ENCODE data around the gene PXDC1.

Gene PXDC1, protein sequence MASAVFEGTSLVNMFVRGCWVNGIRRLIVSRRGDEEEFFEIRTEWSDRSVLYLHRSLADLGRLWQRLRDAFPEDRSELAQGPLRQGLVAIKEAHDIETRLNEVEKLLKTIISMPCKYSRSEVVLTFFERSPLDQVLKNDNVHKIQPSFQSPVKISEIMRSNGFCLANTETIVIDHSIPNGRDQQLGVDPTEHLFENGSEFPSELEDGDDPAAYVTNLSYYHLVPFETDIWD

DNA sequence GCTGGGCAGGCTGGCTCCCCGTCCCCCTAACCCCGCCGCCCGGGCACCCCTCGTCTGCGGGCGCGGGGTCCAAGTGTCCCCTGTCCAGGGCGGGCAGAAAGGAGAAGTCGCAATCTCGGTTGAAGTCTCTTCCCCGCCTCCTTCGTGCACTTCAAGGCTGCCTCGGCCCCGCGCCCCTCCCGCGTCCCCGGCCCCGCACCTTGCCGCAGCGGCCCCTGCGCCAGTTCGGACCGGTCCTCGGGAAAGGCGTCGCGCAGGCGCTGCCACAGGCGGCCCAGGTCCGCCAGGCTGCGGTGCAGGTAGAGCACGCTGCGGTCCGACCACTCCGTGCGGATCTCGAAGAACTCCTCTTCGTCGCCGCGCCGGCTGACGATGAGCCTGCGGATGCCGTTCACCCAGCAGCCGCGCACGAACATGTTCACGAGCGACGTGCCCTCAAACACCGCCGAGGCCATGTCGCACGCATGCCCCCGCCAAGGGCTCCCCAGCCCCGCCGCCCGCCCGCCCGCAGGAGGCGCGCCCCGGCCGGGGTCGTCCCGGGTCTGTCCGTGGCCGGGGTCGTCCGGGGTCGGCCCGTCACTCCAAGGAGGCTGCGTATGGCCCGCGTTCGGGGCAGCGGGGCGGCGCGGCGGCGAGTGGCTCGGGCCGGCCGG lies at the start of gene PXDC1:
Gene PXDC1 (minus strand): TSS at position 637 of the 653 bp plus-strand sequence. CDS start 182 bp downstream, at position 455.
- DNase-seq (ENCODE audit: low spot score) = no peak

DNA sequence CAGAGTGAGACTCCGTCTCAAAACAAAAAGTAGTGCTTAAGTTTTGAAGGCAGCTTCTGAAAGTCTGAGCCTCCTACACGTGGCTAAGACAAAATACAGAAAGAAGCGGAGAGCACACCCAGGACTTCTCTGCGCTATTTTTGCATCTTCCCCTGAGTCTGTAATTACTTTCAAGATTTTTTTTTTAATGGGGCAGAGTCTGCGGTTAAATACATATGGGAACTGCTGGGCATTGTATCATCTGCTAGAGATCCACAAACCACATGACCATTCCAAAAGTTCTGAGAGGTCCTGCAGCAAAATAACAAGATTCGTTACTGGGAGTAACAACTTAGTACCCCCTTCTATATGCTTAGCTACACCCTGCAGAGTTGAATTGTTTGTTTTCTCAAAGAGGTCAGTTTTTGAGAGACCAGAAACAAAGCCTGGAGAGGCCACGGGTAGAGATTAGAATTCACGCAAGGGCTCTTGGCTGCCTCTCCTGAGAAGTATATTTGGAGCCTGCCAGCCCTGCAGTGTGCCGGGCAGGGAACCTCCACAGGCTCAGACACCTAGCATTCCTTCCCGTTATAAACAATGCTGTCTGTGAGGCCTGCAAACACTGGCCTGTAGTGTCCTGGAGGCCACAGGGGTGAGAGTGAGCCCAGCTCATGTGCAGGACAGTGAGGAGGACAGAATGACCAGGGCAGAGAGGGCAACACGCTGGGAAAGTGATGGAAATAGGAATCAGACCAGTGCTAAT lies 49.5 kb upstream of the PXDC1 start:
- DNase-seq (ENCODE audit: low spot score) = no peak

DNA sequence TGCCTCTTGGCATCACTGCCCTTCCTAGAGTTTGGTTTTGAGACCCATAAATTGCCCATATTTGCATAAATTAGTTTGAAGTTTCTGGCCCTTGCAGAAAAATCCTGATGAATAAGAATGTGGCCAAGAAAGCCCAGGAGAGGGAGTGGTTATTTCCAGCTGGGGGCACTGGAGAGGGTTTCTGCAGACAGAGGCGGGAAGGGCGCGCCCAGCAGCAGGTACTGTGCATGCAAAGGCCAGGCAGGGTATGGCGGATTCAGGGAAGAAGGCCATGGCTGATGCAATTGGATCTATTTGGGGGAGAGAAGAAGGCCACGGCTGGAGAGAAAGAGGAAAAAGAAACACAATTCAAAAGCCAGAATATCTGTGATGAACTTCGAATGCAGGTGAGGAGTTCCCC lies 48.2 kb upstream of the PXDC1 start:
- DNase-seq (ENCODE audit: low spot score) = no peak

DNA sequence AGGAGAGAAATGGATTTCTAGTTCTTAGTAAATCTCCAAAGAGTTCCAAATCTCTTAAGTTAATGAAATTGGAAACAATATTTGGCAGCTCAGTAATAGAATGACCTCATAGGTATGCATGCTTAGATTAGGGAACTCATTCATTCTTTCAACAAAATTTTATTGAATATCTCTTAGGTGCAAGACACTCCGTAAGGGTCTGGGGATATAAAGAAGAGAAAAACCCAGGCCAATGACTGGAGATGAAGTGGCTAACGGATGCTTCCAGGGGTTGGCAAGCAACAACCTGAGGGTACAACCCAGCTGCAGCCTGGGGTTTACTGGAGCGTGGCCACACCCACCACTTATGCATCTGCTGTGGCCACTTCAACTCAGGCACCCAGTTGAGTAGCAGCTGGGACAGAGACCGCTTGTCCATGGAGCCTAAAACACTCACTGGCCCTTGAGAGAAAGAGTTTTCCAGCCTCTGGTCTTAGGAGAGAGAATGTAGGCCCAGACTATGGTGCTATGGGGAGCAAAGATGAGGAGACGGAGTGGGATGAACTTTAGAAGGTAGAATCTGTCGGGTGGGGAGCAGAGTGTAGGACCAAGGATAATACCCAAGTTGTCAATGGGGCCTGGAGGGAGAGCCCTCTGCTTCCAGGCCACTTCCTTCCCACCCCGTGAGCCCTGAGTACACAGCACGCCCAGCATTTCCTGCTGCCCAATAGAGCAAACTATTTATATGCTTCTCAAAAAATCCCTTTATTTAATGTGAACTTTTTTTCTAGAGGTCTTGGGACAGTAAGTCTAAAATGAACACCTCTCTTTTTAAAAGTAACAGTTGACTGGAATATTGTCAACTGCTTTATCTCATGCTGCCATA lies 46.8 kb upstream of the PXDC1 start:
- no peak for DNase-seq (ENCODE audit: low spot score)

DNA sequence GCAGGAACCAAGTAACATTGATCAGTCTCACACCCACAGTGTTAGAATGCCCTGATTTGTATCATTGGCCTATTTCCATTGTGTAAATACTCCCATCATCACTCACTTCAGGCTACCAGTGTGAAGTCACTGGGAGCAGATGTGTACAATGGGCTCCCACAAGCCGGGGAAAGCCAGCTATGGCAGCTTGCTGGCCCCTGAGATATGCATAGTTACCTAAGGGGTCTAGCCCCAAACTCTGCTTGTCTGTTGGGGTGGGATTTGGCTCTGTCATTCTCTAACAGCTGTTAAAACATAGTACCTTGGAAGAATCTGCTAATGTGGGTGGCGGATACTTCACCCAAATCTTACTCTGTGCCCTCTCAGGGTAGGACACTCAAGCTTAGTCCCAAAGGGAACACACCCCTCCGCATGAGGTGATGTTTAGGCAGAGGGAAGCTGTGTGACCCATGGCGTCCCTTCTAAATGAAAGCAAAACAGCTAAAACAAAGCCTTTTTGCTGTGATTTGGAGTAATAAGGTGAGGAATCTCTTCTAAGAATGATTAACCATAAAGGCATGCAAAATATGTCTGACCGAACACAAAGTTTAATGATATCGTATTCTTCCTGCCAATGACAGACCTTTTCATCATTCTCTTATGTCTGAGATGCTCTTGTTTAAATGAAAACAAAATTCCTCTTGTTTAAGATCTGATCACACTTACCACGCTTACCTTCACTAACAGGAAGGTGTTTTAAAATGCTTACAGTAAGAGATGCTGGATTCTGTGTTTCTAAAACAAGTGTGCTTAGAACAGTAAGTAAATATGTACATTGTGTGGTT lies 45.9 kb upstream of the PXDC1 start:
- peak; percentile 52 for DNase-seq (ENCODE audit: low spot score)

DNA sequence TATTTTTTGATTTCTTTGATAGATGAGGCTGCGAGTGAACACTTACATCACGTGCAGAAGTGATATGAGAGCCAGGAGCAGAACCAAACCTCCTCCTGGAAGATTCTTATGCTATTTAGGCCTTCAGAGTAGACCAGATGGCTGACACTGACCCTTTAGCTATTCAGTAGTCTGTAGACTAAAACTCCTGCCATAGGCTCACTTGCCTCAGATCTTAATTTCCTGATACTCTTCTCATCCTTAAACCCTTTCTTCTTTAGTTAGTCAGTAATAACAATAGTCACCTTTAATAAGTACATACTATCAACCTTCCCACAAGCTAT lies 45.2 kb upstream of the PXDC1 start:
- DNase-seq (ENCODE audit: low spot score) = no peak

DNA sequence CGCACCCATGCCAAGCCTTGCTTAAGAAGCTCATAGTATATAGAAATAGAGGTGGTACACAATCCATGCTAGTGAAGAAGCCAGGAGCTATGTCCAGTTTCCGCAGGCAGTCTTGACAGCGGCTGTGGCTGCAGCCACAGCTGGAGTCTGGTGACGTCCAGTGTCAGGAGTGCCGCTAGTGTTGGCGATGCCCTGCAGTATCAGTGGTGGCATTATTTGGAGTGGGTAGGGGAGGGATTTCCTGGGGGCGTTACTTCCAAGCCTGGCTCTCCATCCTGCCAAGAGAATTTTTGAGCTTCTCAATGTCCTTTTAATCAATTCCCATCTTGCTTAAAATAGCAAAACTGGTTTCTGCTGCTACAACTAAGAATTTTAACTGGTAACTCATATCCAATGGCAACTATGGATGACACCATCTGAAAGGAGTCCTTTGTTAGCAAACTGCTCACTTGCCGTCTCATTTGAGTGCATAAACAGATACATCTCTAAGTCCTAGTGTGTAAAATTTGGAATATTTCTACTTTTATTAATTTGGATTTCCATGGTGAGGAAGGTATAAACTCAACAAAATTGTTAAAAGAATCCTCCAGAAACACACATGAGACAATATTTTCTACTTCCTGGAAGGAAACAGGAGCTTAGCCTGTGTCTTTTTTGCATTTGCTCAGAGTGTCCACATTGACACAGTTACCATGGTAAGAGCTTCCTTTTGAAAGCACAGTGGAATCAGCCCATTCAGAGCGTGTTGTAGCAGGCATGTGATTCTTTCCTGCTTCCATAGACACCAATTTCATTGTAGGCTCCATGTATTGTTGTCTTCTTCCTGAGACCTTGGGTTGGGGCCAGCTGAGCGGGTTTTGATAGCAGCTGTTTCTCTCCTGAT lies 44.6 kb upstream of the PXDC1 start:
- no peak for DNase-seq (ENCODE audit: low spot score)

DNA sequence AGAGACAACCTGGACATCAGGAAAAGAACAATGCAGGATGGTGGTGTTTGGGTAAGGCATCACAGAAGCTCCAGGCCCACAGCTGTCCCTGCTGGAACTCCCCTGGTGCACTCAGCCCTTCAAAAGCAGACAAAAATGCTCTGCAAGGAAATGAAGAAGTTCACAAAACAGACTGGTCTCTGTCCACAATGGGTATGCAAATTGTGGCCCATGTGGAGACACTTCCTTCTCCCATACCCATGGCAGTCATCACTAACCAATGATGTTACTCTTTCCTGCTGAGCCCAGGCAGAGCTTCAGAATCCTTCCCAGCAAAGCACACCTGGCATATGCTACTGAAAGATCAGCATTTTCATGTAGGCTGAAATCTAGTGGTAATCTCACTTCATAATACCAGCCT lies 42.6 kb upstream of the PXDC1 start:
- no peak for DNase-seq (ENCODE audit: low spot score)

DNA sequence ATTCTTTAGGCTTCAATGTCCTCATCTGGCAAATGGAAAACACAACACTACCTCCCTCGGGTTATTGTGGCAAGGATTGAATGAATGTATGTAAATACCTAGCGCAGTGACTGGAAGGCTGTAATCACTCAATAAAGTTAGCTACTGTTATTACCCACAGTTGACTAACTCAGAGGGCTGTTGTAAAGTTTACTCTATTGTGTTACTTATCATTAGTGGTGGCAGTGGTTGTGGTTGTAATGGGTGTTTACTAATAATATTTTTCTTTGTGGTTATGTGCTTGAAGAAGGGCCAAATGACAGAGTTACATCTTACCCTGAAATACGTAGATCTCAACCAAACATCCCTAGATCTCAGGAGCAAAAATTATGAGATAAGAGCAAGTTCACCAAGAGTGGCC lies 42.0 kb upstream of the PXDC1 start:
- no peak for DNase-seq (ENCODE audit: low spot score)

DNA sequence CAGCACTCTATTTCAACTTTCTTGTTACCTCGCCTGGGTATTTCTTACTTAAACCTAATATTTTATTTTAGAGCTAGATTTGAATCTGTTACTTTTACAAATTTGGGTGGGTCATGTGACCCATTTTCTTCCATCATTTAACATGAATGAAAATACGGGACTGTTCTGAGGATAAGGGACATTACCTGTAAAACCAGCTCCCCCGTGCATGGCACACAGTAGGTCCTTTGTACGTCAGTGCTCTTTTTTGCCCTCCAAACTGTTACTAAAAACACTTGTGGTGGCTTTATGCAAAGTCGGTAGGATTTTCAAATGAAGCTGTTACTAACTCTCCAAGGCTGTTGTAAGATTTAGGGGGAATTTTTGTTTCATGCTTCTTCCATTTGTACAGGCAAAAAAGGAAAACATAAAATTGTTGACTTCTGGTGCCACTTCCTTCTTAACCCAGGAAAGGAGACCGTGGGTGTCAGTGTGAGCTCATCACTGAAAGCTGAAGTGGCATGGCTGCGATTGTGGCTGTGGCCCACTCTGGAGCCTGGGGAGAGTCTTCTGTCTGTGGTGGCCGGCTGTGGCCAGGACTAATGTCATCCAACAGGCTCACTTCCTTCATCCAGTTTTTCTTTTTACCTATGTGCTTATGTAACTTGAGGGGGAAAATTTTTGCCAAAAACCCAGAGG lies 40.2 kb upstream of the PXDC1 start:
- DNase-seq (ENCODE audit: low spot score) = no peak

DNA sequence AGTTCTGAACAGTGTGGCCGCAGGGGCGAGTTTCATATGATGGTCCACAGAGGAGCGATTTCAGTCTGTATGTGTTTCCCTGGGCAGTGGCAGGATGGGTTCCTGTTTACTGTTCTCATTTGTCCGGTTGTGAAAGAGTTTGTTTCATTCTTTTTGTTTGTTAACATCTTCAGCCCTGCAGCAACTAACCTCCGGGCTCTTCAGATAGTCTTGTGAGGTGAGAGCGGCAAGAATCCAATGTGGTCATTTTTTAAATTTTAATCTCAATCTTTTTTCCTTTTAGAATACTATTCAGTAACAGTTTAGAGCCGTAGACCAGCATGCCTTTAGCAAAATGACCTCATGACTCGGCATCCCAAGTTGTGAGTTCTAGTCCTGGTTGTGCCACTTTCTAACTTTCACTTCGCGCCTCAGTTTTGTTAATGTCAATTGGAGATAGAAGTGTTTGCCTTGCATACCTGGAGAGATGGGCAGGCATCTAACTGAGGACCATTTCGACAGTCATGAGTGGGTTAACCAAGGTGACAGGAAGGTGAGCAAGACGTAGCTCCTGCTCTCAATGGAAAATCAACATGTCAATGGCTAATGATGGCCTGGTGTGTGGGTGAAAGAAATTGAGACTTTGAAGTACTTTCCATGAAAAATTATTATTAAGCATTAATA lies 38.5 kb upstream of the PXDC1 start:
- DNase-seq (ENCODE audit: low spot score) = no peak

DNA sequence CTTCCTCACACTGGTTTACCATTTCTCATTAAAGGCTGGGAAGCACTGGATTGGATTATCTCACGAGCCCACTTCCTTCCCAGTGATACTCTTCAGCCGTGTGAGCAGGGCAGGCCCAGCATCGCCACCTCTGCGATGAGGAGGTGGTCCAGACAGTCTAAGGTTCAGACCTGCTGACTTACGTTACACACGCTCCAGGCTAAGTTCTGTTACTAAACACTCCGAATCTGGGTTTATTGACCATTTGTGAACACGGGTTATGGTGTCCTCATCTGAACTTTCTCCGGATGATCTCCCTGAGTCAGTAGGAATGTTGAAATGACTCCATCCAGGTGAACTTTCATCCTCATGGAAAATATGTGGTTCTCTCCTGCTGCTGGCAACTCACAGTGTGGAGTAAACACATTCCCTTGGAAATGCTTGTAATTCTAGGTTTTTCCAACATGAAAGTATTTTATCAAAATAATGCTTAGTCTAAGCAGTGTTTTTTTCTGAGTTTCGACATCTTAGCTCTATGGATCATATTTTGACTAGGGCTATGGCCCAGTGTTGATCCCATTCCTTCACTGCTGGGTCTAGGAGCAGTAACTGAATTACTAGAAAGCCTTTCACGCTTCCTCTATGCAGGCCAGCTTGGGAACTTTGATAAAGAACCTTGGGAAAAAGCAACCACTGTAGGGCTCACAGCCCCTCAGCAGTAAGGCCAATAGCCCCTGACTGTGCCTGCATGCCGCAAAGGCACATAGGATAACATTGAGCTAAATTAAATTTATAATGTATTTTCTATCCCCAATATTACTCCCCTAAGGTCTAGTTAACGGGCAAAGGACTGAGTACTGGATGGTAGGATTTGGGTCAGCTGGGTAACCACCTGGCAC lies 37.7 kb upstream of the PXDC1 start:
- DNase-seq (ENCODE audit: low spot score) = no peak

DNA sequence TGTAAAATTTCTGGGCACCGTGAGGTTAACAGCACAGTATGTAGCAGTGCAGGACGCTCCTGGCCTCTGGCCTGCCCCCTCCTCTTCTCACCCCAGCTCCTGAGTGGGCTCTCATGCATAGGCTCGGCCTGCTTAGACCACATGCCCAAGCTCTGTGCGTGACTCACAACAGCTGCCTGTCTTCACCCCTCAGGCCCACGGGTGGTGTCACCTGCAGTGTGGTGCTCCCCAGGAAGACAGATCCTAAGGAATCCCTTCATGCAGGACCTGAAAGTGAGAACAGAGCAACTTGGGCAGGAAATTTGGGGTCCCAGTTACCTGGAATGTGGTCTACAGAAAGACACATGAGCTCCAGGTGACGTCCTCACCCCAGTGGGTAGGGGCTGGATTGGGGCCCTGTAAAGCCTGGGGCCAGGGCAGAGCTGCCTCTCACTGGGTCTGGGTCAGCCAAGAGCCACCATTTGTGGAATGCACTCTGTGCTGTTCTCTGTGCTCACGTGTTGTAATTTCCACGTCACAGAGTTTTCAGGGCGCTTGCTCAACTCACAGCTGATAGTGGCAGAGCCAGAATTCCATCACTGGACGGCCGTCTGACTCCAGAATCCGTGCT lies 37.0 kb upstream of the PXDC1 start:
- DNase-seq (ENCODE audit: low spot score) = no peak

DNA sequence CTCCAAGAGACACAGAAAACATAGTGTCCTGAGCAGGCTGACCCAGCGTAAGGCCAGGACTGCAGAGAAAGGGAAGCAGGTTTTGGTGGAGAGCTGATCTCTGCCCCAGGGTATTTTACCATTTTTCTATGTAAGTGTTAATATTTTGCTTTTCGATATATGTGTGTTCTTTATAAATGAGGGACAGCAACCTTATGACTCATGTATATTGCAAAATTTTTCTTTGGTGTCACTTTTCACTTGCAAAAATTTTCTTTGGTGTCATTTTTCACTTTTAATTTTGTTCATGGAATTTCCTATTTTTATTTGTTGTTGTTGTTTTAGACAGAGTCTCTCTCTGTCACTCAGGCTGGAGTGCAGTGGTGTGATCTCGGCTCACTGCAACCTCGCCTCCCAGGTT lies 34.6 kb upstream of the PXDC1 start:
- no peak for DNase-seq (ENCODE audit: low spot score)

DNA sequence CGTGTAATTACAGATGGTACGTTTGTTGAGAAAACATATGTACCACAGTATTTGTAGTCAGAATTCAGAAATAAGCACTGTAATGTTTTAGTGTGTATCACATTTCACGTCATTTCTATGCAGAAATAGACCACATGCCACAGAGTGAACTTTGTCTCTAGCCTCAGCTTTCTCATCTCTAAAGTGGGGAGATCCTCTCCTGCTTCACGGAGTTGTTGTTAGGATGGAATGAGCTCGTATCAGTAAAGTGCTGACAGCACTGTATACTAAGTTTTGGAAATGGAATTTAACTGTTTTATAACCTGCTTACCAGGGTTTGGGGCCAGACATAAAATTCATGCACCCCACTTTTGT lies 34.2 kb upstream of the PXDC1 start:
- no peak for DNase-seq (ENCODE audit: low spot score)

DNA sequence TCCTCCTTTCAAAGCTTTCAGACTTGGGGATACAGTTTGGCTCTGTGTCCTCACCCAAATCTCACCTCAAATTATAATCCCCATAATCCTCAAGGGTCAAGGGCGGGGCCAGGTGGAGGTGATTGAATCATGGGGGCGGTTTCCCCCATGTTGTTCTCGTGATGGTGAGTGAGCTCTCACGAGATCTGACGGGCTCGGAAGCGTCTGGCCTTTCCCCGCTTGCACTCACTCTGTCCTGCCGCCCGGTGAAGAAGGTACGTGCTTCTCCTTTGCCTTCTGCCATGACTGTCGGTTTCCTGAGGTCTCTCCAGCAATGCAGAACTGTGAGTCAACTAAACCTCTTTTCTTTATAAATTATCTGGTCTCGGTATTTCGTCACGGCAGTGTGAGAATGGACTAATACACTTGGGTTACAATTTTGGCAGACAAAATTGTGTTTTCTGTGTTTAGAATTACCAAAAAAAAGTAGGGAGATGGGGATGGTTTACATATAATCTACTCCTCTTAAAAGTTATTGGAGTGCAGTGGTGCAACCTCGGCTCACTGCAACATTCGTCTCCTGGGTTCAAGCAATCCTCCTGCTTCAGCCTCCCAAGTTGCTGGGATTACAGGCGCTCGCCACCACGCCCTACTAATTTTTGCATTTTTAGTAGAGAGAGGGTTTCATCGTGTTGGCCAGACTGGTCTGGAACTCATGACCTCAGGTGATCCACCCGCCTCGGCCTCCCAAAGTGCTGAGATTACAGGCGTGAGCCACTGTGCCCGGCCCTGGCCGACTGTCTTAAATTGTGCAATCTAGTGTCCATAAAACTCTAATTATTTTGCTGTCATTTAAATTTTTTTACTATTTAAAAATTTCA lies 33.6 kb upstream of the PXDC1 start:
- DNase-seq (ENCODE audit: low spot score) = no peak

DNA sequence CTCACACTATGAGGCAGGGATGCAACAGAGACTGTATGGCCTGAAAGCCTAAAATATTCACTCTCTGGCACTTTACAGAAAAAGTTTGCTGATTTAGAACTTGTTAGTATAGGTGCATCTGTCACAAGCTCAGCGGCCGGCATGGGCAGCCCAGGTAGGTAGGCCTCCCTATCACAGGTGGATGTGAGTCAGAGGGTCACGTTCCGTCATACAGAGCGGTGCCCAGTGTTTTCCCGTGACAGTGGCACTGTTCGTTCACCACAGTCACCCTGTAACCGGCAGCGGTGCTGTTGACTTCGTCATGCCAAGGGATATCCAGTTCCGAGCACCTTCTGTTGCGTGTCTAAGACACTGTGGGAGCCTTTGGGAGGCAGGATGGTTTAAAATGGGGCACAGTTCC lies 32.9 kb upstream of the PXDC1 start:
- DNase-seq (ENCODE audit: low spot score) = no peak

Measured in hepatic stellate cell (primary cell).